ENCODE results near the gene PTH1R.

PTH1R gene

GRCh38 chr3:46860810-46861604 lies 16.5 kb upstream of the PTH1R start:
- TF ChIP-seq, protein P1, sequence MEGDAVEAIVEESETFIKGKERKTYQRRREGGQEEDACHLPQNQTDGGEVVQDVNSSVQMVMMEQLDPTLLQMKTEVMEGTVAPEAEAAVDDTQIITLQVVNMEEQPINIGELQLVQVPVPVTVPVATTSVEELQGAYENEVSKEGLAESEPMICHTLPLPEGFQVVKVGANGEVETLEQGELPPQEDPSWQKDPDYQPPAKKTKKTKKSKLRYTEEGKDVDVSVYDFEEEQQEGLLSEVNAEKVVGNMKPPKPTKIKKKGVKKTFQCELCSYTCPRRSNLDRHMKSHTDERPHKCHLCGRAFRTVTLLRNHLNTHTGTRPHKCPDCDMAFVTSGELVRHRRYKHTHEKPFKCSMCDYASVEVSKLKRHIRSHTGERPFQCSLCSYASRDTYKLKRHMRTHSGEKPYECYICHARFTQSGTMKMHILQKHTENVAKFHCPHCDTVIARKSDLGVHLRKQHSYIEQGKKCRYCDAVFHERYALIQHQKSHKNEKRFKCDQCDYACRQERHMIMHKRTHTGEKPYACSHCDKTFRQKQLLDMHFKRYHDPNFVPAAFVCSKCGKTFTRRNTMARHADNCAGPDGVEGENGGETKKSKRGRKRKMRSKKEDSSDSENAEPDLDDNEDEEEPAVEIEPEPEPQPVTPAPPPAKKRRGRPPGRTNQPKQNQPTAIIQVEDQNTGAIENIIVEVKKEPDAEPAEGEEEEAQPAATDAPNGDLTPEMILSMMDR (IDR thresholded peaks at IDR 0.05; ENCODE audit: control insufficient read depth, extremely low read depth, insufficient read depth), result no peak
- DNase-seq (ENCODE audit: low read depth), result no peak
- H3K4me3 ChIP-seq (ENCODE audit: low read depth, low read length), result no peak overlapping the region

DNA sequence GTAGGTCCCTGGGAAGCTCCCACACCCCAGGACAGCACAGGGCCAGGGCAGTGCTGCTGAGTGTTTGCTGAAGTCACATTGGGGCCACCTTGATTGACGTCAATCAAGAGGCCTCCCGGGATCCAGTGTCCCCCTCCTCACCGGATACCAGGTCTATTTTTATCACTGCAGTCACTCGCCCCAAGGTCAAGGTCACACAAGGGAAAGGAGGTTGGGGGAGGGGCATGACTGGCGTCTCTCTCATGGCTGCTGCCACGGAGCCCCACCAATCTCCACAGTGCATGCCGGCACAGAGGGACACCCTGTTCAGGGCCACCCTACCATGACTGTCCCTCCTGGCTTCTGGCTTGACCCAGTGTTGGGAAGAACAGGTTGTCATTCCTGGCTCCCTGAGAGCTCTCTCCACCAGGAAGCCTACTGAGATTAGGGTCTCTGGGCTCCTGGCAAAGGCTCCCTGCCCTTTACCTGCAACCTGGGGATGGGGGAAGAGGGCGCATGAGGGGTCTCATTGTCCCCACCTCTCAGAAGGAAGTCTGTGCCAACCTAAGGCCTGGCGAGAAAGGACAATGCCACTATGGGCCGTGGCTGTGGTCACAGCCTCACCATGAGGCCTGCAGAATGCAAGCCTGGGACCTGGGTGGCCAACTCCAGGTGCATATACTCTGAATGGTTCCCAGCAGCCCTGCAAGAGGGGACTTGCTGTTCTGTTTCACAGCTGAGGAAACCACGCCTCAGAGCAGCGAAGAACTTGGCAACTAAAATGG lies 15.7 kb upstream of the PTH1R start:
- TF ChIP-seq, protein P1 (IDR thresholded peaks at IDR 0.05; ENCODE audit: control insufficient read depth, extremely low read depth, insufficient read depth), result no peak
- no peak for DNase-seq (ENCODE audit: low read depth)
- no peak overlapping the region for H3K4me3 ChIP-seq (ENCODE audit: low read depth, low read length)

GRCh38 chr3:46862369-46863025 lies 15.0 kb upstream of the PTH1R start:
- TF ChIP-seq, protein P1 (IDR thresholded peaks at IDR 0.05; ENCODE audit: control insufficient read depth, extremely low read depth, insufficient read depth), result no peak
- no peak overlapping the region for H3K4me3 ChIP-seq (ENCODE audit: low read depth, low read length)
- DNase-seq (ENCODE audit: low read depth), result no peak

- no peak for DNase-seq (ENCODE audit: low read depth)
- no peak within 1 kb of the TSS for H3K4me3 ChIP-seq (ENCODE audit: low read depth, low read length)
- TF ChIP-seq, protein P1 (IDR thresholded peaks at IDR 0.05; ENCODE audit: control insufficient read depth, extremely low read depth, insufficient read depth), result no peak
These were observed 14.2 kb upstream of the PTH1R start, which contains the start of gene MYL3 for GRCh38 chr3:46863261-46863782. TSS of gene MYL3 (minus strand) at chr3:46863444. CDS start at chr3:46863390, 54 bp downstream.

GRCh38 chr3:46864061-46864881 lies 13.2 kb upstream of the PTH1R start:
- DNase-seq (ENCODE audit: low read depth), result no peak
- TF ChIP-seq, protein P1 (IDR thresholded peaks at IDR 0.05; ENCODE audit: control insufficient read depth, extremely low read depth, insufficient read depth), result no peak
- H3K4me3 ChIP-seq (ENCODE audit: low read depth, low read length), result no peak overlapping the region

- DNase-seq (ENCODE audit: low read depth), result no peak
- TF ChIP-seq, protein P1 (IDR thresholded peaks at IDR 0.05; ENCODE audit: control insufficient read depth, extremely low read depth, insufficient read depth), result no peak
- H3K4me3 ChIP-seq (ENCODE audit: low read depth, low read length), result no peak overlapping the region
These were observed 12.5 kb upstream of the PTH1R start for GRCh38 chr3:46865031-46865507.
